ENCODE data around the gene ZNF831. TPM values are rescaled to one million over a fixed set of nuclear protein-coding genes. Genes with fewer than 3 reads are reported as not detected.

ZNF831 gene
- total RNA-seq, 1 experiment from 2014 or later, result 0.37 TPM

- DNase-seq (ENCODE audit: extremely low read depth, low read depth), result no peak
Observed at GRCh38 chr20:59291740-59292383, 128.2 kb downstream of the ZNF831 start.

GRCh38 chr20:59295531-59295930 lies 131.9 kb downstream of the ZNF831 start:
- DNase-seq (ENCODE audit: extremely low read depth, low read depth), result no peak

- no peak for DNase-seq (ENCODE audit: extremely low read depth, low read depth)
Observed at GRCh38 chr20:59297686-59298085, 134.1 kb downstream of the ZNF831 start.

GRCh38 chr20:59299945-59300332 lies 136.3 kb downstream of the ZNF831 start:
- no peak for DNase-seq (ENCODE audit: extremely low read depth, low read depth)

GRCh38 chr20:59300333-59301081 lies 136.9 kb downstream of the ZNF831 start, which contains the start of gene EDN3:
EDN3 (plus strand) TSS chr20:59300611; CDS start chr20:59300813, 202 bp downstream.
- no peak for DNase-seq (ENCODE audit: extremely low read depth, low read depth)

GRCh38 chr20:59301343-59302007 lies 137.9 kb downstream of the ZNF831 start:
- no peak for DNase-seq (ENCODE audit: extremely low read depth, low read depth)

- no peak for DNase-seq (ENCODE audit: extremely low read depth, low read depth)
Observed at GRCh38 chr20:59305908-59306655, 142.5 kb downstream of the ZNF831 start.

GRCh38 chr20:59307270-59307669 lies 143.6 kb downstream of the ZNF831 start:
- DNase-seq (ENCODE audit: extremely low read depth, low read depth), result no peak

Other genes starting within 250 kb of the ZNF831 start
- 57.7 and 65.8 TPM in 2 replicates for gene NELFCD, start 182.6 kb upstream of the ZNF831 start, total RNA-seq (2014; rRNA removed; shearing (Covaris generic))
- 245 and 259 TPM in 2 replicates for gene CTSZ, start 156.6 kb upstream of the ZNF831 start, total RNA-seq (2014; rRNA removed; shearing (Covaris generic))
- not detected in 2 replicates for gene TUBB1, start 144.4 kb upstream of the ZNF831 start, total RNA-seq (2014; rRNA removed; shearing (Covaris generic))
- gene ATP5F1E, start 131.5 kb upstream of the ZNF831 start, total RNA-seq (2014; rRNA removed; shearing (Covaris generic)), result 92.3 and 106 TPM in 2 replicates
- 280 and 290 TPM in 2 replicates for gene PRELID3B, start 121.0 kb upstream of the ZNF831 start, total RNA-seq (2014; rRNA removed; shearing (Covaris generic))
- gene EDN3, start 136.8 kb downstream of the ZNF831 start, total RNA-seq (2014; rRNA removed; shearing (Covaris generic)), result not detected in 2 replicates